ENCODE measurements around the gene KLHL18.
"Not testable (repeated sequence)": the region's sequence is repeated elsewhere in the genome, so short reads cannot be mapped to it uniquely, and the experiment has no call there.

Gene KLHL18

DNA sequence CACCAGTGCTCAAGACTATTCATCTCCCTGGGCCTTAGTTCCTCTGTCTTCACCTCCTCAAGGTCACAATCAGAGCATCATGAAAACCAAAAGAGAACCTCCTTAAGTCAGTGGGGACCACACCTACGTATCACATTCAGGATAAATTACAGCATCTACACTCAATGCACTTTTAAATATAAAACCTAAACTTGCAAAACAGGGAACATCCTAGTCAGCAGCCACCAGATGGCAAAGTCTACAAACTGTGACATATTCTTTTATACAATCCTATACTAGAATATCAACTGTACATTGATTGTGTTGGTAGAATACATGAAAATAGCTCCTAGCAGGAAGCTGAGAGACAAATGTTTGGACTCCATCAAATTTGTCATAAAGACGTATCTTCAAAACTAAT lies 8.1 kb upstream of the KLHL18 start:
- no peak for DNase-seq (ENCODE audit: low read depth, low spot score)

DNA sequence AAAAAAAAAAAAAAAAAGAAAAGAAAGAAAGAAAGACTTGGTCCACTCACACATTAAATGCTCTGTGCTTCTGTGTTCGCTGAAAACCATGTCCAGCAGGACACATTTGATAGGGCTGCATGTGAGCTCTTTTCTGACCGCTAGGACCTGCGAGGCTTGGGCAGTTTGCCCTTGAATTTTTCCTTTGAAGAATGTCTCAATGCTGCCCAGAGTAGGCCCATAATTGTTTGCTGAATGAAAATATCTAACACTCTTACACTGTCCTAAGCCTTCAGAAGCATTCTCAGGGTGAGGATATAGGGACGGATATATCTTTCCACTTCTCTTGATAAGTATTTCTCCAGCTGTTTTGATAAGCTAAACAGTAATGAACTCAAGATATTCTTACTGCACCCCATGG lies 6.2 kb upstream of the KLHL18 start:
- no peak for DNase-seq (ENCODE audit: low read depth, low spot score)

DNA sequence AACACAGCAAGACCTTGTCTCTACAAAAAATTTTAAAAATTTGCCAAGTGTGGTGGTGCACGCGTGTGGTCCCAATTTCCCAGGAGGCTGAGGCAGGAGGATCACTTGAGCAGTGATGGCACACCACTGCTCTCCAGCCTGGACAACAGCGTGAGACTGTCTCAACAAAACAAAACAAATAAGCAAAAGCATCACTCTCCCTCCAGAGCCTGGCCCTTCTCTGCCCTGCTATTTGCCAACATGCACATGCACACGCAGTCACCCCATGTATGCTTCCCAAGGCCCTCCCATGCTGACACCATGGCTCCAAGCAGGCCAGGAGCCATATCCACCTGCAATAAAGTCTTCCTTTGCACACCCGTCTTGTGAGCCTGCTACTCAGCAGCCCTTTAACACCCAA lies 2.2 kb upstream of the KLHL18 start:
- DNase-seq (ENCODE audit: low read depth, low spot score), result no peak

DNA sequence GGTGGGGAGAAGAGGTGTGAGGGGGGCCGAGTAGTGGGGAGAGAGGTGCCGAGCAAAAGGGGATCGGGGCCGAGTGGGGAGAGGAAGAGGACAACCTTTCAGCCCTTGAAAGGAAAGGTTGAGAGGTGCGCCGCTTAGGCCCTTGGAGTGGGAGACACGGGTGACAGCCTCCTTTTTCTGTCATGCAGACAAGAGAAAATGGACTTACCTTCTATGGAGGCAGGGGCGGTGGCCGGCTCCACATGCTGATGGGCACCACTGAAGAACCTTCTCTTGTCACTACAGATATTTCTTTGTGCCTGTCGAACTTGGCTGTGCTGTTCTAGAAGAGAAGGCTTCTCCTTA lies 421 bp downstream of the KLHL18 start:
- DNase-seq (ENCODE audit: low read depth, low spot score), result no peak

DNA sequence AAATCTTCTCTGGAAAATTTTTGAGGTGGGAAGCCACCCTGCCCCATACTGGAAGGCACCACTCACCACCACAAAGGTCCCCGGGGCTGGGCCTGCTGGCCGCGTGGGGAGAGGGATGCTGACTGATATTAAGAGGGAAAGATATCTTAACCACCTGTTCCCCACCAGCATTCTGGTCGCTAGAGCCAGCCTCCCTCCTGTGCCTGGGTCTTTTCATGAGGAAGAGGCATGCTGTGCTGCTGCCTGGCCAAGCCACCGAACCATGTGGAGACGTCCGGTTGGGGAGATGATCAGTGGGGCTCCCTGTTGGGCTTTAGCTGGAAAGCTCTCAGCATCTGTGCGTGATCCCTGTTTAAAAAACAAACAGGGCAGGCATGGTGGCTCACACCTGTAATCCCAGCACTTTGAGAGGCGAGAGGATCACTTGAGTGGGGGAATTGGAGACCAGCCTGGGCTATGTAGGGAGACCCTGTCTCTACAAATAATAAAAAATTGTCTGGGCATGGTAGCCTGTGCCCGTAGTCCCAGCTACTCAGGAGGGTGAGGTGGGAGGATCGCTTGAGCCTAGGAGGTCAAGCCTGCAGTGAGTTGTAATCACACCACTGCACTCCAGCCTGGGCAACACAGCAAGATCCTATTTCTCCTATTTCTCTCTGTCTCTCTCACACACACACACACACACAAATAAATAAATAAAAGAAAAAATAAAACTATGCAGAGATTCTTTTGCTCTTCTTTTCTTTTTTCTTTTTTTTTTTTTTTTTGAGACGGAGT lies 1.0 kb downstream of the KLHL18 start:
- DNase-seq (ENCODE audit: low read depth, low spot score), result no peak

DNA sequence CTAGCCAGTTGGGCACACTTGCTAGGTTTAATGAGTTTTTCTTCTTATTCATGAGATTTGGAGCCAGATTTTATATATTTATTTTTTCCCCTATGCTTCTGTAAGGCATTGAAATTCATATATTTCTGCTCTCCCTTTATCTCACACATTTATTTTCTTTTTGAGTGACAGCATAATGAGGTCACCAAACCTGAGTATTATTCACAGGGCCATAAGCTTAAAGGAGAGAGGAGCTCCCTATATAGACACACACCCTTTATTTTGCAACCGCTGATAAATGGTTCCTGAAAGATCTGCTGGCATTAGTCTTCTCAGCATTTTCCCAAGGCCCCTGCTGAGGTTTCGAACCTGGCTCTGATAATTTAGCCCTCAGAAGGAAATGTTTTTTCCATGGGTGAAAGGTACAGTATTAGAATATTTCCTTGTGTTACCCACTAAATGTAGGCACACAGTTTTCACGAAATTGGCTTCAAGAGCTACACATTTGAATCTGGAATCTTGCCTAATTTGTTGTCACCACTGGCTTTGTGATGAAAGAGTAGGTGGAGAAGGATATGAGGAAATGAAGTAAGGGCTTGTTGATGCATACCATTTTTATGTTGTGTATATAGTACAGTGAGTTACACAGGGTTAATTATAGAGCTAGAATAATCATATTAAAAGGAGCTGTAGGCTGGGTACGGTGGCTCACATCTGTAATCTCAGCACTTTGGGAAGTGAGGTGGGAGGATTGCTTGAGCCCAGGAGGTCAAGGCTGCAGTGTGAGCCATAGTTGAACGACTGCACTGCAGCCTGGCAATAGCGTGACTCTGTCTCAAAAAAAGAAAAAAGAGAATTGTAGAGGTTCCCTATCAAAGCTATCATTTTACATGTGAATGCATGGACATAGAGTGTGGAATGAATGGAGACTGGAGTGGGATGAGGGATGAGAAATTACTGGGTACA lies 6.5 kb downstream of the KLHL18 start:
- DNase-seq (ENCODE audit: low read depth, low spot score), result no peak

DNA sequence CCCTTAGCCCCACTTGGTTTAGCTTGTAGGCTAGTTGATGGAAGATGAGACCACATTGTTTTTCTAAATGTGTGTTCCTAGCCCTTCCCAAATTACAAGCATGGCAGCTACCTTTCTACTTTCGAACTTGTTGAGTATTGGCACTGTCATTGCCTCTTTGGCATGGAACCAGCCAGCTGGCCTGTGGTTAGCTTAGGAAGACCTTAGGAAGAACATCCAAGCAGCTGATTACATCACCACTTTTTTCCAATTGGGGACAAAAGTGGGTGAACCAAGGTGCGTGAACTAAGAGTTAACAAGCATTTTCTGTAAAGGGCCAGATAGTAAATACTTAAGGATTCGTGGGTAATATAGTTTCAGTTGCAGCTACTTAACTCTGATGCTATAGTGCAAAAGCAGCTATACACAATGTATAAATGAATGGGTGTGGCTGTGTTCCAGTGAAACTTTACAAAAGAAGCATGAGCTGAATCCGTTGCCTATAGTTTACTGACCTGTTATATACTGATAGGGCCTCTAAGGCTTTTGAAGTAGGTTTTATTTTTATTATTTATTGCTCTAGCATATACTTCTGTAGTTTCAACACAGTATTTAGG lies 8.5 kb downstream of the KLHL18 start:
- no peak for DNase-seq (ENCODE audit: low read depth, low spot score)

DNA sequence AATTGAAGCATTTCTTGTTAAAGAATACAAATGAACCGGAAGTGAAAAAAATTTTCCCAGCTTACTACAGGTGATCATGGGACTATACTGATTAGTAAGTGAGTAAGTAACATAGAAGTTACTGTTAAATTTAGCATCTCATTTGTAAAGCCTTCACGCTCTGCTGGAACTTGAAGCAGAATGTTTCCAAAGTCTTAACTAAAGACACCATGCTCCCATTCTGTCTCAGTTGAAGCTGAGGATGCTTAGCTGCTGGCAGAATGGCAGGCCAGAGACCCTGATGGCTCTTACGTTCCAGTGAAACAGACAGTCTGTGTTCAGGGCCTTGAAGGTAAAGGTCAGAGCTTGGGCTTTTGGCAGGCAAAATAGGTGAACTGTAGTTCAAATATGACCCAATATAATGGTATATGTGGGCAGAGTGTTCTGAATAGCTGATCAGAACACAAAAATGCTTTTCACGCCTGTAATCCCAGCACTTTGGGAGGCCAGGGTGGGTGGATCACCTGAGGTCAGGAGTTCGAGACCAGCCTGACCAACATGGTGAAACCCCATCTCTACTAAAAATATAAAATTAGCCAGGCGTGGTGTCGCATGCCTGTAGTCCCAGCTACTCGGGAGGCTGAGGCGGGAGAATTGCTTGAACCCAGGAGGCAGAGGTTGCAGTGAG lies 9.1 kb downstream of the KLHL18 start:
- not testable (repeated sequence) for DNase-seq (ENCODE audit: low read depth, low spot score)

DNA sequence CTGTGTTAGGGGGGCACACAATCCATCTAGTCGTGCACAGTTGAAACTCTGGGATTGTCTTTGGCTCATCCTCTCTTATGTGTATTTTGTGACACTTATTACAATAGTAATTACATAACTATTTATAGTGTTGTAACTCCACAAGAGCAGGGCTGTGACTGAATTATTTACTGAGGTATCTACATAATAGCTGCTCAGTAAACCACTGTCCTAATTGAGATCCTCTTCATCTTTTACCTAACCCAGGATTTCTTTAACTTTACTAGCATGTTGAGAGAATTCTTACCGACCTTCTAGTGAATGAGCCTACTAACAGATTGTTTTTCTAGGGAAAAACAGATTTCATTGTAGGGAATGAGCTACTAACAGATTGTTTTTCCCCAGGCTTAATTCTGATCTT lies 11.1 kb downstream of the KLHL18 start:
- no peak for DNase-seq (ENCODE audit: low read depth, low spot score)

DNA sequence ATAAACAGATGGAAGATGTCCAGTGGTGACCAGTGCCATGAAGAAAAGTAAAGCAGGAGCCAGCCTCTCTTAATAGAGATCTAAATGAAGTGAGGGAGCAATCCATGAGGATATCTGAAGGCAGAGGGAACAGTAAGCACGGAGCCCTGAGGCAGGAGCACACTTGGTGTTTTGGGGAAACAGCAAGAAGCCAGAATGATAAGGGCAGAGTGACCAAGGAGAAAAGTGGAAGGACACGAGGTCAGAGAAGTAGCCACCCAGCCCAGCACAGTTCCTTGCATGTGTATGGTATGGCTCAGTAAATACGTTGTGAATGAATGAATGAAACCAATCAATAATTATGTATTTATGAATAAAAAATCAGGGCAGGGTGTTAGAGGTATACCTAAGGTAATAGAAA lies 11.6 kb downstream of the KLHL18 start:
- DNase-seq (ENCODE audit: low read depth, low spot score), result no peak

DNA sequence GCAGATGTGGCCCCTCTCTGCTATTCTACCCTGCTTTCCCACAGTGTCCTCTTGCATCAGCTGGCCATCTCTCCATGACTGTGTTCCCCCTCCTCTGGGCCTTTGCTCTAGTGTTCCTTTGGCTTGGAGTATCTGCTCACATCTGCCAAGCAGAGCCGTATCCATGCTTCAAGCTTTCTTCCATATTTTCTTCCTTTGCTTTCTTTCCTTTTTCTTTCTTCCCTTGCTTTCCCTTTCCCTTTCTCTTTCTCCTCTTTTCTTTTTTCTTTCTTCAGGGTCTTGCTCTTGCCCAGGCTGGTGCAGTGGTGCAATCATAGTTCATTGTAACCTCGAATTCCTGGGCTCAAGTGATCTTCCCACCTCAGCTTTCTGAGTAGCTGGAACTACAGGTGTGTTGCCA lies 12.6 kb downstream of the KLHL18 start:
- no peak for DNase-seq (ENCODE audit: low read depth, low spot score)

DNA sequence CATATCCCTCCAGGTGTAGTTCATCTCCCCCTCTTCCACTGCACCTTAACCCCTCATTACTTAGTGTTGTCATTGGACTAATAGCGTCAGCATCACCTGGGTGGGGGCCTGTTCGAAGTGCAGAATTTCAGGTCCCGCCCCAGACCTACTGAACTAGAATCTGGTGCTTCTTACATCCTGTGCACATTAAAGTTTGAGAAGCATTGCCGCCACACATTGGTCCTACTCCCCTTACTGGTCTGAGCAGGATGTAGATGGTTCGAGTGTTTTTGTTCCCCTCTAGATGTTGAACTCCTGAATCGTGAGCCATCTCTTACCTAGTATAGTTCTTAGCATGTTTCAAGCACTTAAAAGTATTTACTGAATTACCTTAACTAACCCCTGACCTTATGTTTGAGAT lies 13.2 kb downstream of the KLHL18 start:
- no peak for DNase-seq (ENCODE audit: low read depth, low spot score)

DNA sequence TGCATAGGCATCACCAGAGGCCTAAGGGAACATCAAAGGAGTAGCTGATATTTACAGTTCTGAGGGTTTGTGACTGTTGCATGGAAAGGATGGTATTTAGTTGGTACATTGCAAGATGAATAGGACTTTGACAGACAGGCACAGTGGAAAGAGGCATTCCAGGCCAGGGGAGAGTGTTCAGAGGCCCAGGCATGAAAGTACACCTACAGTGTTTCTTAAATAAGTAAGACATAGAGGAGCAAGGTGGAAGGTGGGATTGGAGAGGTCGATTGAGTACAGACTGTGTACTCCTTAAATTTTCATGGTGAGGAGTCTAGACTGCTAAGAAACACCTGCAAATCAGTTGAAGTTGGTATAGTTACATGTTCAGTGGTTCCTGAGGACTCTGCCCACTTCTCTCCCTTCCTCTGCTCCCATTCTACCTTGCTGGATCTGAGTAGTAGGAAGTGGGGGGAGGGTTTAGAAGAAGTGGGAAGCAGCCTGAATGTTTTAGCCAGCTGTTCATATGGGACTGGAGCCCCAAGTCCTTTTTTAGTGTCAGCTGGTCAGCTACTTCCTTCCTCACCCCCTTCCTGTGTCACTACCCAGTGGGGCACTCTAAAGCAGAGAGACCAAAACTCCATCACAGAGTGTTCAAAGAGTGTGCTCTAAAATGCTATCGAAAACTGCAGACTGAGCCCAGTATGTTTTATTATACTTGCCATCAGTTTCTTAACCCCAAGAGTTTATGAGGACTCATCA lies 14.0 kb downstream of the KLHL18 start:
- DNase-seq (ENCODE audit: low read depth, low spot score), result no peak

DNA sequence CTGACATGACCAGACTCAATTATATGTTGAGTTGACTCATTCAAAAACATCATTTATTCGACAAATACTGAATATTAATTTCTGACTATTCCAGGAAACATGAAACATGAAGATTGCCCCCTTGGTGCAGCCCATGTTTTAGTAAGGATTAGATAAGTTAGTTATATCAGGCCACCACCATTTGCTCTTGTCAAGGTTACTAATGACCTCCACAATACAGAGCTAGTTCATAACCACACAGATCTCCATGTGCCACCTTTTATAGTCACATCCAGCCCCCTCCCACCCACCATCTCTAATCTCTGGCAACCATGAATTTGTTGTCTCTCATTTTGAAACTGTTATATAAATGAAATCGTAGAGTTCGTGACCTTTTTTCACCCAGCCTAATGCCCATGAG lies 15.7 kb downstream of the KLHL18 start:
- no peak for DNase-seq (ENCODE audit: low read depth, low spot score)

DNA sequence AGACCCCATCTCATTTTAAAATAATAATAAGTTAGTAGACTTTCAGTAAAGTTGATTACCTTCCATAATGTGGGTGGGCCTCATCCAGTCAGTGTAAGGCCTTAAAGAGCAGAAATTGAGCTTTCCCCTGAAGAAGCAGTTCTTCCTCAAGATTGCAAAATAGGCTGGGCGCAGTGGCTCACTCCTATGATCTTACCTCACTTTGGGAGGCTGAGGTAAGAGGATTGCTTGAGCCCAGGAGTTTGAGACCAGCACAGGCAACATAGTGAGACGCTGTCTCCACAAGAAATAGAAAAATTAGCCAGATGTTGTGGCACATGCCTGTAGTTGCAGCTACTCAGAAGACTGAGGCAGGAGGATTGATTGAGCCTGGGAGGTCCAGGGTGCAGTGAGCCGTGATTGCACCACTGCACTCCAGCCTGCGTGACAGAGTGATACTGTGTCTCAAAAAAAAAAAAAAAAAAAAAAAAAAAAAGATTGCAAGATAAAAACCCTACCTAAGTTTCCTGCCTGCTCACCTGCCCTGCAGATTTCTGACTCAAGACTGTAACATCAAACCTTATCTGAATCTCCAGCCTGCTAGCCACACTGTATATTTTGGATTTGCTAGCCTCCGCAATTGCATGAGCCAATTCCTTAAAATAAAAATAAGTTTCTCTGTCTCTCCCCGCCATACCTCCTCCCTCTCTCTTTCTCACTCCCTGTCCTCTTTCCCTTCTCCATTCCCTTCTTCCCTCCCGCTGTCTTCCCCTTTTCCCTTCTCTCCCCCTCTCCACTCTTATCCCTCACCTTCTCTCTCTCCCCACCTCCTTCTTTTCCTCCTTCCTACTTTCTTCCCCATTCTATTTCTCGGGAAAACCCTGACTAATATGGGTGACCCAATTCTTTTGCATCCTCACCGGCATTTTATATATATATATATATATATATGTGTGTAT lies 16.9 kb downstream of the KLHL18 start:
- DNase-seq (ENCODE audit: low read depth, low spot score), result no peak

DNA sequence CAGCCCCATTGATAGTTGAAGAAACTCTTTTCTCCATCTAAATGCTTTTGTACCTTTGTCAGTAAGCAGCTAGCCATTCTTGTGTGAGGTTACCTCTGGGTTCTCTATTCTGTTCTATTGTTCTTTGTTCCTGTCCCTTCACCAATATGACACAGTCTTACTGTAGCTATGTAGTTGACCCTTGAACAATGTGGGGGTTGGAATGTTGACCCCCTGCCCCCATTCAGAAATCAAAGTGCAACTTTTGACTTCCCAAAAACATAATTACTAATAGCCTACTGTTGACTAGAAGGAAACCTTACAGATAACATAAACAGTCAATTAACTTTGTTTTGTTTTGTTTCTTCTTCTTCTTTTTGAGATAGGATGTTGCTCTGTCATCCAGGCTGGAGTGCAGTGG lies 18.7 kb downstream of the KLHL18 start:
- no peak for DNase-seq (ENCODE audit: low read depth, low spot score)

DNA sequence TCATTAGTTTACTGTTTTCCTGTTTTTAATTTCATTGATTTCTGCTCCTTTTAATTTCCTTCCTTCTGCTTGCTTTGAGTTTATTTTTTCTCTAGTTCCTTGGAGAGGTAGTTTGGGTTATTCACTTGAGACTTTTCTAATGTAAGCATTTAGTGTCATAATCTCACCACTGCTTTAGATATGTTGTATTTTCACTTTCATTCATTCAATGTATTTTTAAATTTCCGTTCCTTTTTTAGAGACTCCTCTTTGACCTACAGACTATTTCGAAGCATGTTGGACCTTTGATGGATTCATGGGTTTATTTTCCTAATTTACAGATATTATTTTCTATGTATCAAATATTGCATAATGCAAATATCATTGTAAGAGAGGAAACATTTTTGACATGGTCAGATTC lies 23.3 kb downstream of the KLHL18 start:
- no peak for DNase-seq (ENCODE audit: low read depth, low spot score)

DNA sequence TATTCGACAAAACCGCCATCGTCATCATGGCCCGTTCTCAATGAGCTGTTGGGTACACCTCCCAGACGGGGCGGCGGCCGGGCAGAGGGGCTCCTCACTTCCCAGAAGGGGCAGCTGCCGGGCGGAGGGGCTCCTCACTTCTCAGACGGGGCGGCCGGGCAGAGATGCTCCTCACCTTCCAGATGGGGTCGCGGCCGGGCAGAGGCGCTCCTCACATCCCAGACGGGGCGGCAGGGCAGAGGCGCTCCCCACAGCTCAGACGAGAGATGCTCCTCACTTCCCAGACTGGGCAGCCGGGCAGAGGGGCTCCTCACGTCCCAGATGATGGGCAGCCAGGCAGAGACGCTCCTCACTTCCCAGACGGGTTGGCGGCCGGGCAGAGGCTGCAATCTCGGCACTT lies 26.5 kb downstream of the KLHL18 start:
- not testable (repeated sequence) for DNase-seq (ENCODE audit: low read depth, low spot score)

DNA sequence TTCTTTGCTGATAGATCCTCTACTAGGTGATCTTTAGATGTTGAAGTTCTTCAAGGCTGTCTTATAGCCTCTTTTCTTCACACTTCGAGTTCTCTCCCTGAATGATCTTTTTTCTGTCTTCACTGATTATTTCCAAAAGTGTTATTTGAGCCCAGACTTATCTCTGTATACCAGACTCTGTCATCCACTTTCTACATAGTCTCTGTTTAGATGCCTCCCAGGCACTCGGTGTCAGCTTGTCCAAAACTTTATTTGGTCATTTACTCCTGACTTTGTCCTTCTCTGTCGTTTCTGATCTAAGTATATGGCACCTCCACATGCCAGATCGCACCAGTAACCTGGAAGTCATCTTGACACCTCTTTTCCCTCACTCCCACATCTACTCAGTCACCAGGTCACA lies 27.6 kb downstream of the KLHL18 start:
- DNase-seq (ENCODE audit: low read depth, low spot score), result no peak

DNA sequence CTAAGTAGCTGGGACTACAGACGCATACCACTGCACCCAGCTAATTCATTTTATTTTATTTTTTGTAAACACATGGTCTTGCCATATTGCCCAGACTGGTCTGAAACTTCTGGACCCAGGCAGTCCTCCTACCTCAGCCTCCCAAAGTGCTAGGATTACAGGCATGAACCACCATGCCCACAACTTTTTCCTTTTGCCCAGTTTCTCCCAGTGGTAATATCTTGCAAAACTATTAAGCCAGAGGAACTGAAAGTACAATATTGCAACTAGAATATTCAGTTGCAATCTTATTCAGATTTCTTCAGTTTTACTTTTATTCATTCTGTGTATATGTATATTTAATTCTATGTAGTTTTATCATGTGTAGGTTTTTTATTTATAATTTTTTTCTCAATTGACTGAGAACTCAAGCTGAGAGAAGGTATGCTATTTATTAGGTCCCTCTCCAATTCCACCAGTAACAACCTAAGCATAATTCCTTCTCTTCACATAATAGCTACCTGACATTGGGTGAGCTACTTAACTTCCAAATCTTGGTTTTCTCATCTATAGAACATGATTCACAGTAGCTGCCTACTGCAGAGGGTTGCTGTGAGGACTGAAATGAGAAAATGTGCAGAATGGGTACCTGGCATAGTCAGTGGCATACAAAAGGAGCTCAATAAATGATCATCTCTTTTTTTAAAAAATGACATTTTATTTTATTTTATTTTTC lies 30.8 kb downstream of the KLHL18 start:
- no peak for DNase-seq (ENCODE audit: low read depth, low spot score)

Data from brain pericyte (primary cell).